RKO (cell line): ENCODE data around the gene NCS1.
"Not testable (repeated sequence)": the region's sequence is repeated elsewhere in the genome, so short reads cannot be mapped to it uniquely, and the experiment has no call there.

ENCODE experiments used
- DNase-seq: peaks from one replicate; pipeline ENCODE4 v3.0.0-alpha.2; 2016; ENCODE audit warnings: low spot score

The NCS1 gene

DNA sequence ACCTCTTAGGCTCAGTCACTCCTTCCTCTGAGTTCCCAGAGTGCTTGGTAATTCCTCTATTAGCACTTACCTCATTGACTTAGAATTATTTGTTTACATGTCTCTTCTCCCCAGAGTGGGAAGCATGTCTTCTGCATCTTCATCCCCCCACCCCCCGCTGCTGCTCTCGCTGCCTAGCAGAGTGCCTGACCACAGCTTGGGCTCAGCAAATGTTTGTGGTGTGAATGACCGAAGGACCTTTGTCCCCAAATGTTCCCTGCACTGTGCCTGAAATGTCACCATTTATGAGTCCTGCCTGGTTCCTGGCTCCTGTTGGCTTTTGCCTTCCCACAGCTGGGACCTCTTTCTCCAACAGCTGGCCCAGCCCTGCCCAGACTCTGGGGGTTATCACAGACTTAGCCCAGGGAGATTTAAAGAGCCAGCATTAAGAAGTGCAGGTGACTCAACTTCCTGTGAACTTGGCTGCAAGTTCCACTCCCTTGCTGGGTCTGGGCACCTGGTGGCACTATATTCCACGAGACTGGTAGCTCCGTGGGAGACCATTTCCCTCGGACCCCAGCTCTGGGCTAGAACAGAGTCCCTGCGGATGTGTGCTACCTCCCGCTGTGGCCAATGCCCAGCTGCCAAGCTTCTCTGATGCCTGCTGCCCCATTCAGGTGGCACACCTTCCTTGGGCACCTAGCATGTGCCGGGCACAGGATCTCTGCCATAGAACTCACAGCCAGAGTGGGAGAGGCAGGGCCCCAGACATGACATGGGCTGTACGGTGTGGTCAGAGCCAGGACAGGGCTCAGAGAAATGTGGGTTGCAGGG is 91.6 kb downstream of the NCS1 start:
- DNase-seq, result peak; percentile 59

GRCh38 chr9:130264414-130265350 is 92.5 kb downstream of the NCS1 start:
- no peak for DNase-seq

GRCh38 chr9:130265431-130266235 is 93.4 kb downstream of the NCS1 start, which contains the start of gene HMCN2:
Gene HMCN2 (plus strand): TSS chr9:130265760. CDS start chr9:130265879, 119 bp downstream.
- DNase-seq, result no peak

DNA sequence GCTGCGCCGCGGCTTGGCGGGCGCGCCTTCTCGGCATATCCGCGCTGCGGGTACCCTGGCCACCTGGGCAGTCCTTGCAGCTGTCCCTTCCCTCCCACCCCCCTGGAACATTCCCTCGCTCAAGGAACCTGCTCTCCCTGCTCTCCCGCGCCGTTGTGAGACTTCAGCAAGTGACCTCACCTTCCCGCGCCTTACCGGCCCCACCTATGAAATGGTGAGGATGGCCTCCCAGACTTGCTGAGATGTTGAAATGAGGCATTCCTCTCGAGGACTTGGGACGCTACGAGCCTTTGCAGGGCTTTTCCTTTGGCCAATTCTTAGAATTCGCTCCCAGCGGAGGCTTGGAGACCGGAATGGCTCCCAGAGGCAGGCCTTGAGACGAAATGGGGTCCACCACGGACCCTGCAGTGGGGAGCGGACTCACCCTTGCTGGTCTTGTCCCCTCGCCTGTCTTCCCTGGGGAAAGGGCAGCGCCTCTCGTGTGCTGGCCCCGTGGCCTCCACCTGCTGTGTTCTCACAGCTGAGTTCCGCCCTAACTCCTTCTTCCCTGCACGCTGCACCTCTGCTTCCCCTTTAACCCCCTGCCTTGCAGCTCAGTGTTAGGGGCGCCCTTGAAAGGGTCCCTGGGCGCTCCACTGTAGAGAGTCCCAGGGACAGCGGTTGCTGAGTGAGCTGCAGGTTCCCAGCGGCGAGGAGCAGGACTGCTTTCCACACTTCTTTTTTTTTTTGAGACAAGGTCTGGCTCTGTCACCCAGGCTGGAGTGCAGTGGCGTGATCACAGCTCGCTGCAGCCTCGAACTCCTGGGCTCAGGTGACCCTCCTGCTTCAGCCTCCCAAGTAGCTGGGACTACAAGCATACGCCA is 94.3 kb downstream of the NCS1 start:
- no peak for DNase-seq

DNA sequence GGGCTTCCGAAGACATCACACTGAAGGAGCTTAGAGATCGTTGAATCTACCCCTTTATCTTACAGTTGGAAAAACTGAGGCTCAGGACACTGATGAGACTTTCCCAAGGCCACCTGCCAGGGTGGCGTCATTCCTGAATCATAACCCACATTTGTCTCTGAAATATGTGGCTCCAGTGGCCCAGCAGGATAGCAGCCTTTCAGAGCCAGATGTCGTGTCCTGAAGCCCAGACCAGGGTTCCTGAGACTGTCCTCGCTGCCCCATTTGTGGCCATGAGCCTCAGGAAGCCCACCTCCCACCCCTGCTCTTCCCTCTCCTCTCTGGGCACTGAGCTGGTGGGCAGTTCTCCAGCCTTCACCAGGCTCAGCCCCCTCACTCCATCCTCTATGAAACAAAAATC is 95.7 kb downstream of the NCS1 start:
- DNase-seq, result peak; percentile 34

DNA sequence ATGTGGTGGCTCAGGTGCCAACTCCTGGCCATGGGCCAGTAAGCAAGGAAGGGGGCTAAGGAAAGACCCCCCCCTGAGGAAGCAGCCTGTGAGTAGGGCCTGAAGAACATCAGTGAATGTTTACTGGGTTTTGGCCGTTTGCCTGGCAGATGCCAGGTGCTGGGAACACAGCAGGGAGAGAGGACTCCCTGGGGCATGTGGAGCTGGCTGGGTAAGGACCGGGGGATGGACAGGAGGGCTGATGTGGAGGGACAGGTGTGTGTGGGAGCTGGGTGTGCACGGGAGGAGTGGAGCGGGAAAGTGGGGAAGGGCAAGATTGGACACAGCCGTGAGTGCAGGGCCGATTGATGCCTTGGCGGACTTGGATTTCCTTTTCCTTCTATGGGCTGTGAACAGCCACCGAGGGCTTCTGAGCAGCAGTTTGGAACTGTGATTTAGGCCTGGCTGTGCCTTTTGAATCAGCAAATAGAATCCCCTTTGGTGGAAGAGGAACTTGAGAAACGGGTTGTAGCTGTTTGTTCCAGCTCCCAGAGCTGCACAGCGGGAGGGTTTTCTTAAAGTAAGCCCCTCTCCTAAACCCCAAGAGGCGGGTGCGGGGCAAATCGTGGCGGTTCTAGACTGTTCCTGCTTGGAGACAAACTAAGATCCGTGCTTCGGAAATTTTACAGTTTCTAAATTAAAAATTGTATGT is 96.5 kb downstream of the NCS1 start:
- DNase-seq, result no peak

- DNase-seq, result no peak
These were observed 99.3 kb downstream of the NCS1 start for GRCh38 chr9:130271473-130271872.

GRCh38 chr9:130275156-130275555 is 103.0 kb downstream of the NCS1 start:
- no peak for DNase-seq

DNA sequence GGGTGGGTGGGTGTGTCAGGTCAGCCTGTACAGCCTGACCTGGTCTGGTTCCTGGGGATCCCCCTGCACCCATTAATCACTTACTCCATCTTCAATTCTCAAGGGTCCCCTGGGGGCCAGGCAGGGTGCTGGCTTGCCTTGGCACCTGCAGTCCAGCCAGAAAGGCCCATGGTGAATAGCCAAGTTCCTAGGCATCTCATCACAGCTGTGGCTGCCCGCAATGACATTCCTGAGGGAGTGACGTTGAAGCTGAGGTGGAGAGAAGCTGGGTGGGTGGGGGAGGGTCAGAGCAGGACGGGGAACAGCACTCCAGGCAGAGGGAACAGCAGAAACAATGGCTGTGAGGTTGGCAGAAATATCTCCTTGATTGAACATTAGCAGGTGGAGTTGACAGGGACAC is 103.9 kb downstream of the NCS1 start:
- no peak for DNase-seq

DNA sequence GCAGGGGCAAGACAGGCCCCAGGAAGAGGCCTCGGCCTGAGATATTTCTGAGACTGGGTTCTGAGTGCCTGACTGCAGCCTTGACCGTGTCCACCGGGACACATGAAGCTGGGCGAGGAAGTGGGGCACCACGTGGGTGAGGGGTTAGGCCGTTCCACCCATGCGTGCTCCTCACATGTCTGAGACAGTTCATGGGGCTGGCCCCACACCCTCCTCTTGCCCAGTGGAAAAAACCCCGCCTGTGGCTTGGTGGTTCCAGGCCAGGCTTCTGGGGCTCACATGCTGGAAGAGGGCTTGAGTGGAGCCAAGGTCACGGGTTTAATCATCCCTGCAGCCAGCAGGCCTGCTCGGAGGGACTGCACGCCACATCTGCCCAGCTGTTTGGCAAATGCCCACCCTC is 104.8 kb downstream of the NCS1 start:
- DNase-seq, result no peak

DNA sequence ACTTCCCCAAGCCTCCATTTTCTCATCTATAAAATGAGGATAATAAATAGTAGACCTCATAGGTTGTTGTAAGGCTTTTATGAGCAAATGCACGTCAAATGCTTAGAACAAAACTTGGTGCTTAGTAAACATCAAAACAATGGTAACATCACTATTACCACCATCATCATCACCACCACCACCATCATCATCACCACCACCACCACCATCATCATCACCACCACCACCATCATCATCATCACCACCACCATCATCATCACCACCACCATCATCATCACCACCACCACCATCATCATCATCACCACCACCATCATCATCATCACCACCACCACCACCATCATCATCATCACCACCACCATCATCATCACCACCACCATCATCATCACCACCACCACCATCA is 105.3 kb downstream of the NCS1 start:
- DNase-seq, result not testable (repeated sequence)

GRCh38 chr9:130283539-130284248 is 111.5 kb downstream of the NCS1 start:
- no peak for DNase-seq

- no peak for DNase-seq
These were observed 112.0 kb downstream of the NCS1 start for GRCh38 chr9:130284249-130284625.

- DNase-seq, result no peak
These were observed 112.5 kb downstream of the NCS1 start for GRCh38 chr9:130284690-130285089.

- no peak for DNase-seq
These were observed 113.1 kb downstream of the NCS1 start for GRCh38 chr9:130285271-130285670.

DNA sequence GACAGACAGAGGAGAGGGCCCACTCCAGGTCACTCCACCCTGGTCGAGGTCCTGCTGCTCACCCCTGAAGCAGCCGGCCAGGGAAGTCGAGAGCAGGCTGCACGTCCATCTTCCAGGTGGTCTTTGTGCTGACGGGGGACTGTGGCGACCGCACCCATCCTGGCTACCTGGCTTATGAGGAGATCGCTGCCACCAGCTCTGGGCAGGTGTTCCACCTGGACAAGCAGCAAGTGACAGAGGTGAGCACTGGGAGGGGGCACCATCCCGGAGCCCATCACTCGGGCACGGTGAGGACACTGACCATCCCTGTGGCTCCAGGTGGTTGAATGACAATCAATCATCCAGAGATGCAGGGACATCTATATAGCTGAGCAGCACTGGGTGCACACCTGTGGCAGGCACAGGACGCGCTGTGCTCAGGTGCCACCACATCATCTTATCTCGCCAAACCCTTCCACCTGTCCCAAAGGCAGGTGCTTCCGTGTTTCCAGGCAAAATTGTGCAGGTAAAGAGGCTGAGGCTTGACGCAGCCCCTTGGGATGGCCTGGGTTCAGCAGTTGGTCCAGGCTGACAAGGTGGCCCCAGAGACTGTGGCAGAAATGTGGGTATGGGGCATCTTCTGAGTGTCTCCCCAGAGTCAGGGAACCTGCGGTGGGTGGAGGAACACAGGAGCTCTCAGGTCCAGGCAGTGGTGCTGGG is 114.0 kb downstream of the NCS1 start:
- DNase-seq, result no peak
